ENCODE results near the gene SSC5D. TPM values are rescaled to one million over a fixed set of nuclear protein-coding genes. Genes with fewer than 3 reads are reported as not detected.

Gene SSC5D
- total and polyA plus RNA-seq, 10 of the 15 experiments (the other 5 are each of a cell fraction or from before 2014, with no cell fraction given), result 0.03 to 0.13 (median 0.05) TPM; not detected in 4

GRCh38 chr19:55455576-55456235 is 32.5 kb upstream of the SSC5D start:
- Histone ChIP-seq H3K27ac (ENCODE audit: control insufficient read depth, insufficient read depth) (no peak overlapping the region), H3K4me3 (no peak overlapping the region), H3K9ac (ENCODE audit: control insufficient read depth, insufficient read depth, low read length) (no peak overlapping the region), H3K27me3 (replicated peaks in 1 of 2; ENCODE audit: control insufficient read depth in 2 of 2, insufficient read depth in 2 of 2, low read length in 1 of 2) (no peaks in the 10 kb centered on the region; a peak in 2 of 4 replicates), H3K4me2 (ENCODE audit: control insufficient read depth, insufficient read depth) (no peak overlapping the region), H3K4me1 (ENCODE audit: control insufficient read depth, insufficient read depth, low read length) (no peaks in the 10 kb centered on the region), H3K36me3 (ENCODE audit: control insufficient read depth in 2 of 2, insufficient read depth in 2 of 2, low read length in 1 of 2) (peaks cover 3 to 4% of the 10 kb centered on the region in 2 experiments), H3K79me2 (ENCODE audit: control insufficient read depth, insufficient read depth, low read length) (peaks cover 6% of the 10 kb centered on the region), H2AFZ (ENCODE audit: control insufficient read depth, low read depth, low read length) (no peak overlapping the region), H4K20me1 (ENCODE audit: control insufficient read depth, insufficient read depth) (peaks cover 4% of the 10 kb centered on the region; the same call in 1 of the 2 replicates), H3K9me3 (replicated peaks; ENCODE audit: control insufficient read depth, insufficient read depth, low read length) (no peaks in the 10 kb centered on the region)
- DNase-seq (ENCODE audit: low read depth, low spot score) (no peak), ATAC-seq (no peak), FAIRE-seq (no peak)
- ChIA-PET RAD21 (ENCODE audit: unreplicated experiment) (no interaction called here), POLR2A (no interaction called here), SMC1A (ENCODE audit: uncharacterized antibody, unreplicated experiment) (no interaction called here), CTCF (interaction anchor here (0.6 kb wide), 1 partner anchor 198 kb away, joined by 4 read pairs; no protein-coding TSS in a partner anchor)
- intact Hi-C loops (cut with micrococcal nuclease; ENCODE audit: unreplicated experiment), result no loop called here
- WGBS (ENCODE audit: insufficient coverage, insufficient replicate concordance, low lambda C conversion rate, missing lambda C conversion rate), result 79% methylated on average over 11 of the region's 11 CpGs
- BruUV-seq (replicated peaks), result no TSS peak
- in situ Hi-C loops (cut with MboI), result no loop called here
- TF ChIP-seq SMAD1 (IDR thresholded peaks at IDR 0.05; ENCODE audit: low read depth, partially characterized antibody), result no peak
- no peak for TF ChIP-seq BCL3 (IDR thresholded peaks at IDR 0.05; ENCODE audit: borderline replicate concordance, insufficient read depth, low read depth, low read length, poor library complexity, severe bottlenecking)
- no peak for TF ChIP-seq MTA3 (IDR thresholded peaks at IDR 0.05; ENCODE audit: borderline replicate concordance, low read length)
- no peak for TF ChIP-seq EP300 (IDR thresholded peaks at IDR 0.05; ENCODE audit: borderline replicate concordance in 1 of 2, control insufficient read depth in 1 of 2, low read depth in 2 of 2, low read length in 2 of 2)
- TF ChIP-seq NKRF (conservative IDR thresholded peaks at IDR 0.05), result no peak
- no peak for TF ChIP-seq PBX3 (IDR thresholded peaks at IDR 0.05; ENCODE audit: insufficient replicate concordance, low read depth, low read length)
- no peak for TF ChIP-seq TCF7 (IDR thresholded peaks at IDR 0.05; ENCODE audit: borderline replicate concordance)
- no peak for TF ChIP-seq CHD4 (IDR thresholded peaks at IDR 0.05)
- TF ChIP-seq KLF5 (IDR thresholded peaks at IDR 0.05; ENCODE audit: partially characterized antibody), result no peak
- no peak for TF ChIP-seq USF1 (IDR thresholded peaks at IDR 0.05; ENCODE audit: borderline replicate concordance, extremely low read length, insufficient read depth, low read depth, low read length)
- TF ChIP-seq PRDM15 (CRISPR knock-in tag; IDR thresholded peaks at IDR 0.05), result no peak

Measured in GM12878 (cell line).